Stimulated activated CD8-positive, alpha-beta memory T cell treated with anti-CD3 and anti-CD28 coated beads, Interleukin-12 subunit alpha, Interleukin-12 subunit beta, amount 100 ng/mL, for 4 hours (primary cell): Measurements from ENCODE around the gene TIMM10.

ENCODE experiments used
- DNase-seq: peaks from one replicate; pipeline ENCODE4 v3.0.0-alpha.2; 2020; ENCODE audit warnings: low read depth

TIMM10 gene

GRCh38 chr11:57530596-57531507, at the start of gene TIMM10:
Gene TIMM10, minus strand, starts transcription at chr11:57530754. Its CDS starts 565 bp downstream, at chr11:57530189.
- DNase-seq = peak; percentile 82

DNA sequence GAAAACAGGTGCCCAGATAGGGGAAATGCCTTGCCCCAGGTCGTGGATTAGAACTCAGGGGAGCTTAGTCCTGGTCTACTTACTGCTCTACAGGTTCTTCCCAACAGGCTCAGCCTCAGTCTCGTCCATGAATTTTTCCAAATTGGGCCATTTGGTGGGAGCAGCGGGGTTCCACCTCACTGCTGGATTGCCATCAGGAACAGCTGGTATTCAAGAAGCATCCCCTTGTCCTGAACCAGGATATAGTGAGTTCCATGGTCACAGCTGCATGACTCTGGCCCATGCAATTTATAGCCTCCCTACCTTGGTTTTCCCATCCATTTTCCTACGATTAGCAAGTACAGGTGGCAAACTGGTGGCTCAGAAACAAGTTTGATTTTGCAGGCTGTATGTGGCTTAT, 43.5 kb upstream of the TIMM10 start:
- no peak for DNase-seq

GRCh38 chr11:57571606-57572005, 41.1 kb upstream of the TIMM10 start:
- DNase-seq = no peak

DNA sequence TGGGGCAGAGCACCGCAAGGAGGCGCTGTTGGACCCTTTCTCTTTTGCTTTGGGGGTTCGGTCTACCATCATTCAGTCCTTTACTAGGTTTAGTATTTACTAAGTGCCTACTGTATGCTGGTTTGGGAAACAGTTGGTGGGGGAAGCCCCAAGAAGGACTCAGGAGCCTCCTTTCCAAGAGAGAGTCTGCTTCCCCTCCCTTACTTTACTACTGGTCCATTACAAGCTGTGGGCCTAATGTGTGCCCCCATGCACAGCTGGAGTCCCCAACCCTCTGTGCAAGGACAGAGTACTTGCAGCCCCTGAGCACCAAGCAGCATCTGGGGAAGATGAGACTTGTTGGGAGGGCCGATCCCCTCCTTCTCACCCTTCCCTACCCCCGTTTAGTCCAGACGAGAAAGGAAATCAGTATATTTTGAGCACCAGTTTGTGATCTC, 37.8 kb upstream of the TIMM10 start:
- DNase-seq = peak; percentile 72

GRCh38 chr11:57567515-57568329, 37.2 kb upstream of the TIMM10 start, which contains the start of gene UBE2L6:
Gene UBE2L6, minus strand, starts transcription at chr11:57567672. Its CDS starts 61 bp downstream, at chr11:57567611.
- peak; percentile 58 for DNase-seq

DNA sequence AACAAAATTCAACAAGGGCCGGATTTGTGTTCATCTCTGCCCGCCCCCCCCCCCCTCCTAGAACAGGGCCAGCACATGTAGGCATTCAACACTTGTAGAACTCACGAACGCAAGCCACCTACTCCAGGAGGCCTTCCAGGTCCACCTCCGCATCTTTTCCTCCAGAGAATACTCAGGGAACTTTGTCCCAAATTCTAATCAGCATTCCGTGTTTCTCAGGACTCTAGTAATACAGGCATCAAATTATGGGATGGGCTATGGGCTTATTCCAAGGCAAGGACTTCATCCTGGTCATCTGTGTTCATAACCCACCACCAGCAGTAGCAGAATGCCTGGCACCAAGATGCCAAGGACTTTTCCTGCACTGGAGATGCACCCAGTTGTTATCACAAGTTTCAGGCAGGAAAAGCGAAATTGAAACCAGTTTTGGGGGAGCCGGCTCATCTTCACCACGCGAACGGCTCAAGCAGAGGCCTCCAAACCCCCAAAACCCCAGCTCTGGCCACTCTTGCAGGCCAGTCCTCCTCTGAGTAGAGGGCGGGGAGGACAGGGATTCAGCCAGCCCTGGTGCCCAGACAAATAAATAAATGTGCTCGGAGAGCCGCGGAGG, 36.5 kb upstream of the TIMM10 start:
- no peak for DNase-seq

- no peak for DNase-seq
These were observed 35.7 kb upstream of the TIMM10 start for GRCh38 chr11:57566005-57566904.

DNA sequence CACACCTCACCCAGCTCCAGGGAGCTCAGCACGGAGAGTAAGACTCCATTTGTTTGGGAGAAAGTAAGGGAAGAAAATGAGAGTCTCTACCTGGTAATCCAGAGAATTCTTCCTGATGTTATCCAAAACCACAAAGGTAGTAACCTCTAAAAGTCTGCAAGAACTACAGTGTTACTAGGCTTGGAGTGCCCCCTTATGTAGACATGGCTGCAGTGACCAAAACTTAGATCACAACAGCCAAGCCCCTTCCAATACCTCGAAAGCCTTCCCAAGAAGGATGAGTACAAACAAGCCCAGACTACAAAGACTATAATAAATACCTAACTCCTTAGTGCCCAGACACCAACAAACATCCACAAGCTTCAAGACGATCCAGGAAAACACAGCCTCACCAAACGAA, 32.0 kb upstream of the TIMM10 start:
- DNase-seq = no peak

- DNase-seq = no peak
These were observed 29.6 kb upstream of the TIMM10 start for GRCh38 chr11:57560146-57560545.

DNA sequence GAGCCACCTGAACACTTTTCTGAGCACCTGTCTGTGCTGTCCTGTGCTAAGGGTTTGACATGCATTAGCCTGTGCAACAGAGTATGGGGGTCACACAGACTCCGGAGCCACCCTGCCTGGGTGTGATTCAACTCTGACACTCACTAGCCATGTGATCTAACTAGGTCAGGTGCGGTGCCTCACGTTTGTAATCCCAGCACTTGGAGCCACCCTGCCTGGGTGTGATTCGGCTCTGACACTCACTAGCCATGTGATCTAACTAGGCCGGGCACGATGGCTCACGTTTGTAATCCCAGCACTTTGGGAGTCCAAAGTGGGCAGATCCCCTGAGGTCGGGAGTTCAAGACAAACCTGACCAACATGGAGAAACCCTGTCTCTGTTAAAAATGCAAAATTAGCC, 25.5 kb upstream of the TIMM10 start:
- DNase-seq = no peak

- no peak for DNase-seq
These were observed 24.8 kb upstream of the TIMM10 start for GRCh38 chr11:57555393-57555792.

GRCh38 chr11:57552479-57552878, 21.9 kb upstream of the TIMM10 start:
- DNase-seq = no peak

DNA sequence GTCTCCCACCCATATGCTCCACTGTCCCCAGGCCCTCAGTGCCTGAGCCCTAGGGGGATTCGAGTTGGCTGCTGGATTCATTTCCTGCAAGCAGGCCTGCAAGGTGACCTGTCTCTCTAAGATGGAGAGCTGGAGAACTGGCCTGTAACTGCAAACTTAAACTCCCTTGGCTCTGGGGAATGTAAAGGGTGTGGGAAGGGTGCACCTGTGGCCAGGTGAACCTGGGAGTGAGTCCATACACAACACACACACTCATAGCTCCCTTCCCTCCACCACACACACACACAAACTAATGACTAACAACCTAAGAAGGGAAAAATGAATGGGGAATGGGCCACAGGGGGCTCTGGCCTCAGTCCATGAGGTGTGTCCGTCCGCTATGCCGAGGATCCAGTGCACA, 21.4 kb upstream of the TIMM10 start:
- DNase-seq = no peak

GRCh38 chr11:57549983-57550382, 19.4 kb upstream of the TIMM10 start:
- DNase-seq = no peak

DNA sequence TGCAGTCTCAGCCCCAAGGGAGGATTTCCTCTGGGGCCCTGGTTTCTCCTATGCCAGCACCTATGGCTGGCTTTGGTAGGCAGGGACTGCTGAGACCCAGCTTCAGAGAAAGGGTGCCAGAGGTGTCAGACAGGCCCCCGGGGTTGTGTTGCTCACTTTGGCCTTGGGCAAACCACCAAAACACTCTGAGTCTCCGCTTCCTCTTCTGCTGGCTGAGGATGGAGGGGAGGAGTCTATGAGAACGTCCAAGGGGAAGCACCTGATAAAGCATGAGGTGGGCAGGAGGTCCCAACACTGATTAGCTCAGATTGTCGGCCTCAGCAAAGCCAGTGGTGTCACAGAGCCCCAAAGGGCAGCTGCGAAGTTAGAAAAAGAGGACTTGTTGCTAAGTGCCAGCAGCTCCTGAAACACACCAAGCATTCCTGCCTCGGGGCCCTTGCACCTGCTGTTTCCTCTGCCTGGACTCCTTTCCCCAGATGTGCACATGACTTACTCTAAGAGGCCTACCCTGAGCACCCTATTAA, 17.4 kb upstream of the TIMM10 start:
- no peak for DNase-seq

- no peak for DNase-seq
These were observed 16.4 kb upstream of the TIMM10 start for GRCh38 chr11:57546869-57547475.

GRCh38 chr11:57546451-57546850, 15.9 kb upstream of the TIMM10 start:
- DNase-seq = no peak

- DNase-seq = no peak
These were observed 15.3 kb upstream of the TIMM10 start for GRCh38 chr11:57545883-57546282.

DNA sequence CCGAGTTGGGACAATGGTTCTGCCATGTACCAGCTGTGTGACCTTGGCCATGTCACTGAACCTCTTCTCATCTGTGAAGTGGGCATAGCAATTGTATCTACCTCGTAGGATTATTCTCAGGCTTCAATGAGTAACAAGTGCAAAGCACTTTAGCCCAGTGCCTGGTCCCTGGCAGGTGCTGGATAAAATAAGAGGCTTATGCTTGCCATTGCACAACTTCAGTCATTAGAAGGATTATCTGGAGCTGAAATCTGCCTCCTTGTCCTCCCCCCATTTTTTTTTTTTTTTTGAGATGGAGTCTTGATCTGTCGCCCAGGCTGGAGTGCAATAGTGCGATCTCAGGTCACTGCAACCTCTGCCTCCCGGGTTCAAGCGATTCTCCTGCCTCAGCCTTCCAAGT, 14.0 kb upstream of the TIMM10 start:
- no peak for DNase-seq

GRCh38 chr11:57543593-57543992, 13.0 kb upstream of the TIMM10 start:
- no peak for DNase-seq

DNA sequence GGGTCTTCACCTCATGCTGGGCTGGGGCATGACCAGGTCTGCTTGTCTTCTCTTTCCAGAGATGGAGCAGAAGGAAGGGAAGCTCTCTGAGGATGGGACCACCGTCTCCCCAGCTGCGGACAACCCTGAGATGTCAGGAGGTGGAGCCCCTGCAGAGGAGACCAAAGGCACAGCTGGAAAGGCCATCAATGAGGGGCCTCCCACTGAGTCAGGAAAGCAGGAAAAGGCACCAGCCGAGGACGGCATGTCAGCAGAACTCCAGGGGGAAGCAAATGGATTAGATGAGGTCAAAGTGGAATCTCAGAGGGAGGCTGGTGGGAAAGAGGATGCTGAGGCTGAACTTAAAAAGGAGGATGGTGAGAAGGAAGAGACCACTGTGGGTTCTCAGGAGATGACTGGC, 12.0 kb upstream of the TIMM10 start:
- no peak for DNase-seq
